GM18519 (cell line): ENCODE data around the gene ZACN.

Experiments used
- ATAC-seq: cut with Tn5 transposase; IDR thresholded peaks from one replicate; pipeline ENCODE4 v1.9.1; 2021; ENCODE audit warnings: mild to moderate bottlenecking, moderate library complexity; ENCODE audit not compliant: unreplicated experiment, low FRiP score

ZACN gene

GRCh38 chr17:76125922-76126321 lies 46.9 kb downstream of the ZACN start:
- no peak for ATAC-seq

GRCh38 chr17:76130473-76130872 lies 51.5 kb downstream of the ZACN start:
- ATAC-seq: no peak

- ATAC-seq: no peak
These were observed 52.2 kb downstream of the ZACN start for GRCh38 chr17:76131051-76131691.

GRCh38 chr17:76131692-76132573 lies 53.0 kb downstream of the ZACN start:
- ATAC-seq: no peak
